NCI-H2196 treated with DMSO at 0.1 percent for 48 hours (cell line): Measurements from ENCODE around the gene PRKD2.

Experiments used
- DNase-seq: peaks from one replicate; lab custom pipeline; 2025; ENCODE audit not compliant: unreplicated experiment; lab: John Stamatoyannopoulos, UW

Gene PRKD2

DNA sequence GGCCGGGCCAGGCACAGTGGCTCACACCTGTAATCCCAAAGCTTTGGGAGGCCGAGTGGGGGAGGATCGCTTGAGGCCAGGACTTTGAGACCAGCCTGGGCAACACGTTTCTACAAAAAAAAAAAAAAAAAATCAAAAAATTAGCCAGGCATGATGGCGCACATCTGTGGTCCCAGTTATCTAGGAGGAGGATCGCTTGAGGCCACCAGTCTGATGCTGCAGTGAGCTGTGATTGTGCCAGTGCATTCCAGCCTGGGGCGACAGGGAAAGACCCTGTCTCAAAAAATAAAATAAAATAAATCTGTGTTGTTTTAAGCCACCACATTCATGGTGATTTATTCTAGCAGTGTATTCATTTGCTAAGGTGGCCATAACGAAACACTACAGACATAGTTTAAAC, 51.8 kb downstream of the PRKD2 start:
- DNase-seq: no peak

DNA sequence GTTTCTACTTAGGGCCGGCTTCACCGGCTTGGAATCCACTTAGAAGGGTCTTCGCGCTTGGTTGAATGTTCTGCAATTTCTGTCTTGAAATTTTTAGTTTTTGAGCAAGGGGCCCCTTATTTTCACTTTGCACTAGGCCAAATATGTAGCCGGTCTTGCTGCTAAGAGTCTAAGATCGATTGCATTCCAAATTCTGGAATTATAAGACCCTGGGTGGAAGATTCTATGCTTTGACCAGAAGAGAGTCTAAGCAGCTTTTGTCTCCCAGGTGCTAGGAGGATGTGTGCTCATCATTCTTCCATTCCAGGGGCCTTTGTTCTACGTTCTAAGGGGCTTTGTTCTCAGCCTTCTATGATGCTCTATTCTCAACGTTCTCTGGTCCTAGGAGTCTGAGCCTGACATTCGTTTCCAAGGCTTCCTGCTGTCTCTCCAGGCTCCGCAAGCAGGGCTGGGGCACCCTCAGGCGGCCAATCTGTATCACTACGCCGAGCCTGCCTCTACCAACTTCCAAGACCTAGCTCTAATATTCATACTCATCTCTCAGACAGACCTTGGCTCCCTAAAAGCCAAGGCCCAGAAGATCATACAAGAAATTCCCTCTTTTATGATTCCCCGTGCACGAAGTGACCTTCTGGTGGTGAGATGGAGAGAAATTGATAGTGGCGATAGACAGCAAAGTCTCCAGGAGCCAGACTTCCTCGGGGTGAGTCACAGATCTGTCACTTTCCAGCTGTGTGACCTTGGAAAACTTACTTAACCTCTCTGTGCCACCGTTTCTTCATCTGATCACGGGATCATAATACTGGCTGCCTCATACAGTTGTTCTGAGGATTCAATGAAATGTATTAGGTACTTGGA, 55.0 kb downstream of the PRKD2 start:
- DNase-seq: peak; percentile 89

DNA sequence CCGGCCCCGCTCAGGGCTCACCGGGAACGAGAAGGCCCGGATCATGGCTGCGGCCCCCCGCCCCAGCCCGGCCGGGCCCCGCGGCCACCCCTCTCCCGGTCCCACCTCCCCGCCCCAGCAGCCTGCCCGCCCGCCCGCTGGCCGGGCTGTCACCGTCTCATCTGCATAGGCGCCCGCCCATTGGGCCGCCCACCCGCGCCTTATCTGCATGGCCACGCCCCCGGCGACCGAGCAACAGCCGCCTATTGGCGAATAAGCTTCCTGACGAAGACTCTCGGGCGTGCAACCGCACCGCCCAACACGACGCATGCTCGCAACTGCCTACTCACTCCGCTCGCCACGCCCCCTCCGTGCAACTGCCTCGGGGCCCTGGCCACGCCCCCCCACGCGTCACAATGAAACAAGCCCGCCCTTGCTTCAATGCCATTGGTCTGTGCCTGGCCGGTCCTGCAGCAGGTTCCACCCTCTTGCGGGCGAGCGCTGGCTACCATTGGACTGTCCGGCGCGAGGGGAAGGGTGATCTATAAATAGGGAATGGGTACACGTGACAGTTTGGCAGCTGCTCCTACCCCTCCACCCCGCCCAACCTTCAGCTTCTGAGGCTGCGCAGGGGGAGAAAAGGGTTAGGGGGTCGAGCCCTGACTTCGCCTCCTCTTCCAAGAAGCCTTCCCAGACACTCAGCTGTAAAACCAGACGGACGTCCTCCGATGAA, 55.7 kb downstream of the PRKD2 start, which contains the start of gene DACT3:
Gene DACT3 (minus strand): TSS at position 163 of the 712 bp plus-strand sequence. CDS start 118 bp downstream, at position 45.
- peak; percentile 100 for DNase-seq

DNA sequence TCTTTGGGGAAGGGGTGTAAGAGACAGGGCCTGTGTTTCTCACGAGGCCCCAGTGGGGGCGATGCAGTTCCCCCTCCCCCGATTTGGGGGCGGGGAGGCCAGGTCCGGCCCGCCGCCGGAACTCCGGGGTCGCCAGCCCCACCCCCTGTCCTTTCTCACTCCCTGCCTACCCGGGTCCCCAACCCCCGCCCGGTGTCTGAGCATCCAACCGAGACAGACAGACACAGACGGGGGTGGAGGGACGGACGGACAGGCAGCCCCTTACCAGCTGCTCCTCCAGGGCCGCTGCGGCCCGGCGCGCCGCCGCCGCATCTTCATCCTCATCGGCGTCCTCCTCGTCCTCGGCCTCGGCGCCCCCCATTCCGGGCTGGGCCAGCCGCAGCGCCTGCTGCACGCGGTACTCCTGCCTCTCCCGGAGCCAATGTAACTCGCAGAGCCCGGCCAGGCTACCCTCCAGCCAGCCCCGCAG, 56.3 kb downstream of the PRKD2 start:
- no peak for DNase-seq

DNA sequence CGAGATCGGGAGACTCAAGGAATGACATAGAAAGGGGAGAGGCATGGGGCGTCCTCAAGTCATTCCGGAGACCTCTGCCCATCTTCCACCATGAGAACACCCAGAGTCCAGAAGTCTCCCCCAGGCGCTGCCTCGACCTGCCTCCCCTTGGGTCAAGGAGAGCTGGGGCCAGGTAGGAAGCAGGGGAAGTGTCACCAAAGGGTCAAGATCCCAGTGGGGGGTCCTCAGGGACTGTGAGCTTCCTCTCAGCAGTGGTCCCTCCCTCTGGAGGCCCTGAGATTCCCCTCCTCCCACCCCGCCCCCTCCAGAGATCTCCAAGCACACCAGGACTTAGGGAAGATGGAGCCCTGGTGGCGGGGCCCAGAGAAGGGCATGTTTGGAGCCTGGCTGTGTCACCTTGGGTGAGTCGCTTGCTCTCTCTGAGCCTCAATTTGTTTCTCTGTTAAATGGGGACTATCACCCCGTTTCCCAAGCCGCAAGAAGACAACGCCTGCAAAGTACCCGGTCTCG, 56.9 kb downstream of the PRKD2 start:
- no peak for DNase-seq

DNA sequence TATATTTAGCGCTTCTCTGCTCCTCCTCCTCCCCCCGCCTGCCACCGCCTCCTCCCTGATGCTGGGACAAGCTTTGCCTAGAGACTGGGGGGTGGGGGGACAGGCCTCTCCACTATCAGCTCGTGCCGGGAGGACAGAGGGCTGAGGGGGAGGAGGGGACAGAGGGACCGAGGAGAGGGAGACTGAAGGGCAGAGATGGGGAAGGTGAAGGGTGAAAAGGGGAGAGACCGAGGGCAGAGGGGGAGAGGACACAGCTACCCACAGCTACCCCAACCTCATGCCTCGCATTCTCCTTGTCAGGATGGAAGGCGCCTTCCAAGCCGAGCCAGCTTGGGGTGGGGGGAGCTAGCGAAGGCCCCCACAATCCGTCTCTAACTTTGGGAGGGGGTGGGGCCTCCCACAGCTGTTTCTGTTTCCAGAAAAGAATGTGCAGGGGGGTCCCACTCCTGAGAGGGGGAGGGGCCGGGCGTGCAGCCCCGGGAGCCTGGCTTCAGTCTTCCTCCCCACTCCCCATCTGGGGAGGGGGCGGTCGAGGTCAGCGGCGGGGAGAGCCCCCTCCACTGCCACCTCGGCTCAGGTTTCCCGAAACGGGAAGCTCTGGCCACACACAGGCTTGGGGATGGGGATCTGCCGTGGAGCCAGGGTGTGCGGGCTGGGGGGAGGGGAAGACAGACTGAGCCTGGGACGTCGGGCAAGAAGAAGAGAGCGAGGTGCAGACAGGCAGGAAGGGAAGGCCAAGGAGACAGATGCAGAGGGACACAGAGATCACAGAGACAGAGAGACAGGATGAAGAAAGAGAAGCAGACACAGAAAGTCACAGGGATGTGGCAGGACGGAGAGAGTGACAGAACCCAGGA, 57.5 kb downstream of the PRKD2 start:
- no peak for DNase-seq

DNA sequence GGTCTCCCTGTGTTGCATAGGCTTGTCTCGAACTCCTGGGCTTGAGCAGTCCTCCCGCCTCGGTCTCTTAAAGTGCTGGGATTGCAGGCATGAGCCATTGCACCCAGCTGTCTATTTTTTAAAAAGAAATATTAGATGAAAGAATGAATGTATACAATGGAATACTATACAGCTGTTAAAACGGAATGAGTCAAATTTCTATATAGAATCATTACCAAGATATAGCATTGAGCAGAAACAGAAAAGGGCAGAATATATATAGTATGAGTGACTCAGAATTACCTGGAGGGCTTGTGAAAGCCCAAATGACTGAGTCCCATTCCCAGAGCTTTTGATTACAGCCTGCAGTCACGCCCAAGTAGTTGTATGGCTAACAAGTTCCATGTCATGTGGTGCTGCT, 60.4 kb downstream of the PRKD2 start:
- no peak for DNase-seq

DNA sequence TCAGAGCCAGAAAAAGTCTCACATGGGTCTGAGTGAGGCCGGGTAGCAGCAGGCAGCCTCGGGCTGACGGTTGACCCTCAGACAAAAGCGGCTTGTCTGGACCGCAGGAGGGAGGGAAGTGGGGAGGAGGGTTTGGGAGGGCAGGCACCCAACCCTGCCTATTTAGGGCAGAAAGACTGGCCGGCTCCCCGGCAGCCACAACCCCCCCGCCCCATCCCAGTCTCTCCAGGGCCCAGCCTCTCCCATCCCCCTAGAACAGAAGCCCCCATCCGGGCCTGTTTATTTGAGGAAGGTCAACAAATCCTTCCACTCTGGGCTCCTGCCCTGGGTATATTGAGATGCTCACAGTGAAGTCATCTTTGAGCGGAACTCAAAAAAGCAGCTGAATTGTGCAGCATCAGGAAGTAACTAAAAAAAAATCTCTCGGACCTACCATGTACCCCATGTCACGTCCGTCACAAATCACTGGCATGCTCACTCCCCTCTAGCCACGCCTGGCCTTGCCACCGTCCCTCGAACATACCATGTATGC, 62.2 kb downstream of the PRKD2 start:
- DNase-seq: no peak

DNA sequence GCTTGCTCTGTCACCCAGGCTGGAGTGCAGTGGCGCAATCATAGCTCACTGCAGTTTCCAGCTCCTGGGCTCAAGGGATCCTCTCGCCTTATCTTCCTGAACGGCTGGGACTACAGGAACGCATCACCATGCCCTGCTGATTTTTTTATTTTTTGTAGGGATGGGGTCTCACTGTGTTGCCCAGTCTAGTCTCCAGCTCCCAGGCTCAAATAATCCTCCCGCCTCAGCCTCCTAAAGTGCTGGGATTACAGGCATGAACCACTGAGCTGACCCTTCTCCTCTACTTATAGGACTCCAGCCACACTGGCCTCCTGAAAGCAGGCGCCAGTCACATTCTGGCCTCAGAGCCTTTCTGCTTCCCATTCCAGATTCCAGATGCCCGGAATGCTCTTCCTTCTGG, 66.5 kb downstream of the PRKD2 start:
- DNase-seq: no peak

DNA sequence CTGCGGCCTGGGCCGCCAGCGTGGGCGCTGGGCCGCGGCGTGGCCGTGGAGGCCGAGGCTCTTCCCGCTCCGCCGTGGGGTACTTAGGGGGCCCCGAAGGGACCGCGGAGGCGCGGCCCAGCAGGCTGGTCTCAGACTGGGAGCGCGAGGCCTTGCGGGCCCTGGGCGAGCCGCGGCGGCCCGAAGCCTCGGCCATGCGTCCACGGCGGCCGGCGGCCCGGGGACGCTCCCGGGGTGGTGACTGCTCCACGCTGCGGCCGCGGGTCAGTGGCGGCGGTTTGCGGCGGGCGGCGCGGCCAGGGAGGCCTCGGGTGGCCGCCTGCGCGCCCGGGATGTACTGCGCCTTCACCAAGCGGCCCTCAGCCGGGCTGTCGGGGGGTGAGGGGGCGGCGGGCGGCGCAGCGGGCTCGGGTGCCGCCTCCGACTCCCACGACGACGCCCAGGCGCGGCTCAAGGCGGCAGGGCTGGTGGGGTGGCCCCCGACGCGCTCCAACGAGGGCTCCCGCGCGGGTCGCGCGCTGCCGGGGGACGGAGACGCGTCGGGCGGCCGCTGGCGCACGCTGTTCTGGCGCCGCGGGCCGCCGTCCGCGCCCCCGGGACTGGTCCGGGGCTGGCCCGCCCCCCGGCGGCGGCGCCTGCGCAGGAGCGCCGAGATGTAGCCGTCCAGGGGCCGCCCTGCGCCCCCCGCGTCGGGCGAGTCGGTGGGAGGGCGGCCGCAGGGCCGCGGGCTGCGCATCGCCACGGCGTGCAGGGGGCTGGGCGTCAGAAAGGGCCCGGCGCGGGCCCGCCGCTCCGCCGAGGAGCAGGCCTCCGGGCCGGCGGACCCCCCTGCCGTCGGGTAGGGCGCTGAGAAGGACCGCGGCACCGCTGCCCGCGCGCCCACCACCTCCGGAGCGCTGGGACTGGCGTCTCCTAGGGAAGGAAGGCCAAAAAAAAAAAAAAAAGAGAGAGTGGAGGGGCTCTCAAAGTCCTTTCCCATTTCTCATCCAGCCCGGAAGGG, 67.7 kb downstream of the PRKD2 start:
- DNase-seq: no peak

DNA sequence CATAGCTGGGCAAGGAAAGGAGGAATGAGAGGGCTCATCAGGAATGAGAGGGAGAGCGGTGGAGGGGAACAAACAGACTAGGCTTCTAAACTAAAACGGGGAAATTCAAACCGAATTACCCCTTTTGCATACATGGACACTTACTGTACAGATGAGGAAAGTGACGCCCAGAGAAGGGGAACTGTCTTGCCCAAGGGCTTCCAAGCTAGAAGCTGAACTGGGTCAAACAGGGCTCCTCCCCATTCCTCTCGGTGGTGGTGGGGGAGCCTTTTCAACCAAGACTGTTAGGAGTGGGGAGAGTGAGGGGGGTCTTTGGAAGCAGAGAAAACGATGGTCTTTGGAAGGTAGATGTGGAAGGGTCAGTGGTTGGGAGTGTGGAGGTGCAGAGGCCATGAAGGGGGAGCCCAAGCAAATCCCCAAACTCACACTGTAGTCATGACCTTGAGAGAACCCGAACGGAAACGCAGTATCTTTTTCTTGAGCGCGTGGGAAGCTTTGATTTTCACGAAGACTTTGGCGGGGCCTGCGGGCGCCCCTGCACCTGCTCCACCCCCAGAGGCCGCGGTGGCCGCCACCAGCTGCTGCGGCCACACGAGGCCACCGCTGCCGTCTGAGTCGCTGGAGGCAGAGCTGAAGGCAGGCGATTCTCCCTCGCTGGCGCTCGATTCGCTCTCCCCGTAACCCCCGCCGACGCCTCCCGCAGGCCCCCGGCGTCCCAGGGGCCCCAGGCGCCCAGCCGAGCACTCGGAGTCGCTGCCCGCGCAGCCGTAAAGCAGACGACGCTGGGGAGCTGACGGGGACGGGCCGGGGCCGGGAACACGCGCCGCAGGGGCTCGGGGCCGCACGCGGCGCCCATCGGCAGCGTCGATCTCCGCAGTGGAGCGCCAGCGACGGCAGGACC, 68.6 kb downstream of the PRKD2 start:
- no peak for DNase-seq

DNA sequence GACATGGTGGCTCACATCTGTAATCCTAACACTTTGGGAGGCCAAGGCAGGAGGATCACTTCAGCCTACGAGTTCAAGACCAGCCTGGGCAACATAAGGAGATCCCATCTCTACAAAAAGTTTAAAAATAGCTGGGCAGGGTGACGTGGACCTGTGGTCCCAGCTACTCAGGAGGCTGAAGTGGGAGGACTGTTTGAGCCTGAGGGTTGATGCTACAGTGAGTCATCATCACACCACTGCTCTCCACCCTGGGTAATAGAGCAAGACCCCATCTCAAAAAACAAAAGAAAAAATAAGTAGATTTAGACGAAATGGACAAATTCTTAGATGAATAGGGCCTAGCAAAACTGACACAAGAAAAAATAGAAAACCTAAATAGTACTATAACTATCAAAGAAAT, 70.5 kb downstream of the PRKD2 start:
- DNase-seq: no peak

DNA sequence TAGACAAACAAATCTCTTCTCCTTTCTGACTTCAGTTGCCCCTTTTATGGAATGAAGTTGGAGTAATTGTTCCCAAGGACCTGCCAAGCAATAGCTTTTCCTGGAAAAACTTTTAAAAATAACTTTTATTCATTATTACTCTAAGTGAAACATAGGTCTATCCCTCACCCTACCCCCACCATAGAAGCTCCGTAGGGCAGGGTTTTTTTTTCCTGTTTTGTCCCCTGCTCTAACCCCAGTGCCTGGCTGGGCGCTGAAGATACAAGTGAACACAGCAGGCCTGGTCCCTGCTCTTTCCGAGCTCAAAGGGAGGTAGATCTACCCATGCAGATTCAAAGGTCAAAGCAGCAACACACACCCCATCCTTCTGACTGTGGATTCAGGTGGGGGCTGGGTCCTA, 72.2 kb downstream of the PRKD2 start:
- DNase-seq: no peak

DNA sequence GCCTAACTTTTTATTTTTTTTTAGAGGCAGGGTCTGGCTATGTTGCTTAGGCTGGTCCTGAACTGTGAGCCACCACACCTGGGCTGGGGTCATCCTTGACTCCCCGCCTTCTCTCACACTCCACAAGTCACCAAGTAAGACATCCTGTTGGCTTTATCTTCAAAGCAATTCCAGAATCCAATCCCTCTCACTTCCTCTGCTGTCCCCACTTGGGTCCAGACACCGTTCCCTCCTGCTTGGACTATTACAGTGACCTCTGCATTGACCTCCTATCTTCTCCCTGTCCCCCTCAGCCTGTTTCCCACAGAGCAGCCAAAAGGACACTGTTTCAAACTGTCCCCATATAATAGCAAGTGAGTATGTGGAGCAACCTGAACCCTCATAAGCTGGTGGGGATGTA, 76.3 kb downstream of the PRKD2 start:
- DNase-seq: no peak

DNA sequence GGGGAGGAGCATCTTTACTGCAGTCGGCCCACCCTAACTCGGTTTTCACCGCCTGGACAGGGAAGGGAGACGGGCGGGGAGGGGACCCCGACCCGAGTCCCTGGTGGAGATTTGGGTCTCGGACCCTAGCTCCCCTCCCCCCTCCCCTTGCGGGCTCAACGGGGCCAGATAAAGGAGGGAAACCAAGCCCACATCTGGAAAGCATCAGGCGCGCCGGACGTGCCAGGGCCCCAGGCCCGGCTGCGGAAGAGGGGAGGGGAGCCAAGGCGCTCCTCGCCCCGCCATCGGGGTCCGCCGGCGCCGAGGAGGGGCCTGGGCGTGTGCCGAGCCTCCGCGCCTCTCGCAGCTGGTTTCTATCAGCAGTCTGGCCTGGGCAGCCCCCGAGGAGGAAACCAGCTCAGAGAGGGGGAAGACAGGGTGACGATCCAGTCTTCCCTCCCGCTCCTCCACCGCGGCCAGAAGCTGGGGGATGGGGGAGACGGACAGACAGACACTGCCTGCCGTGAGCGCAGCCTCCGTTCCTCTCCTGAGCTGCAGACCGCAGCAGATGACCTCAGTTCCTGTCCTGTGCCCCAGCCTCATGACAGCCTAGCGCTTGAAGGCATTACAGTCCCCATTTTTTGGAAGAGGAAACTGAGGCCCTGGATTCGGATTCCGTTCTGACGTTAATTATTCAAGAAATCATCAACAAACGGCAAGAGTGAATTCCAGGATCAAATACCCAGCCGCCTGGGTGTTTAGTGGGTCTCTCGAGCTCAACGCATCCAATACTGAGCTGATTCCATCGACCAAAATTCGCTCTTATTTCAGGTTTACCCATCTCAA, 77.3 kb downstream of the PRKD2 start:
- DNase-seq: peak; percentile 8

DNA sequence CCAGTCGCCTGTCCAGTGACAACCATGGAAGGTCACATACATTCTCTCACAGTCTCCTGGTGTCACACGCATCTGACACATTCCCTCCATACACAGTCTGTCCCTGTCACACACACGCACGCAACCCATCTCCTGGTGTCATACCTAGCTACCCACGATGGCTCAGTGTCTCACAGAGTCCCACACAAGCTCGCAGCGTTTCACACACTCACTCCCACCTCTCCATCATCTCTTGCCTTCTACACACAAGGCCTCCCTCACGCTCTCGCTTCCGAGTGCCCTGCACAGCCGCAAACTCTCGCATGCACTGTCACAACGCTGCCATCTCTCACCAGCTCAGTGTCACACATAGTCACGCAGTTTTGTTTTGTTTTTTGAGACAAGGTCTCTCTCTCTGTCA, 79.7 kb downstream of the PRKD2 start:
- DNase-seq: no peak

DNA sequence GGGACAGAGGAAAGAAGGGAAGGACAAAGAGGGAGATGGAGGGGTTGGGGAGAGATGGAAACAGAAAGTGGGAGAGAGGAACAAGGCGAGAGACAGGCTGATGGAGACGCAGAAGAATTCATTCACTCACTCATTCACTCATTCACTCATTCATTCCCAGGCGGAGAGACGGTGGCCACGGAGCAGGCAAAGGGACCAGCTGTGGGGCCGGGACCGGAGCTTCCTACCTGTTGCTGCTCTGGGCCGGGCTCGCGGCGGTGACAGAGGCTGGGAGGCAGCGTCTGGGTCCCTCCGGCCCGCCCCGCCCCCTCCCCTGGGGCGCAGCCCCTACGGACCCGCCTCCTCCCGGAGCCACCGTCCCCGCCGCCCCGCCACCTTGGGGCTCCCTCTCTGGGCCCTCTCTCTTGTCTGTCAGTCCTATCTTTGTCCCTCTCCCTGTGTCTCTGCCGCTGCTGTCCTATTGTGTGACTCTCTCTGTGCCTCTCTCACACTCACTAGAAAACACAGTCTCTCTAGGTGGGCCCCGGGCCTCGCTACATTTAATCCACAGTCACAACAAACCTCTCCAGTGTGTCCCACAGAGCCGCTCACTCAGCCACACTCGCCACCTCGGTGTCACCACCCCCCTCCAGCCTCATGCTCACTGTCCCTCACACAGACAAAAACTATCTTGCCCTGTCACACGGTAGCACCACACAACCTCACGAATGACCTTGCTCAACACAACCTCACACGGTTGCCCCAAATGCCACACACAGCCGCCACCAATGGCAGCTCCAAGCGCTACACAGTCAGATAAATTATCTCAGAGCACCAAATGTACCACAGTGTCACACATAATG, 80.8 kb downstream of the PRKD2 start, which contains the start of gene GNG8:
Gene GNG8 (minus strand): TSS at position 283 of the 842 bp plus-strand sequence. CDS start 1,520 bp downstream, outside the sequence.
- no peak for DNase-seq
